Measurements from ENCODE around the gene VAPB.

Gene VAPB

DNA sequence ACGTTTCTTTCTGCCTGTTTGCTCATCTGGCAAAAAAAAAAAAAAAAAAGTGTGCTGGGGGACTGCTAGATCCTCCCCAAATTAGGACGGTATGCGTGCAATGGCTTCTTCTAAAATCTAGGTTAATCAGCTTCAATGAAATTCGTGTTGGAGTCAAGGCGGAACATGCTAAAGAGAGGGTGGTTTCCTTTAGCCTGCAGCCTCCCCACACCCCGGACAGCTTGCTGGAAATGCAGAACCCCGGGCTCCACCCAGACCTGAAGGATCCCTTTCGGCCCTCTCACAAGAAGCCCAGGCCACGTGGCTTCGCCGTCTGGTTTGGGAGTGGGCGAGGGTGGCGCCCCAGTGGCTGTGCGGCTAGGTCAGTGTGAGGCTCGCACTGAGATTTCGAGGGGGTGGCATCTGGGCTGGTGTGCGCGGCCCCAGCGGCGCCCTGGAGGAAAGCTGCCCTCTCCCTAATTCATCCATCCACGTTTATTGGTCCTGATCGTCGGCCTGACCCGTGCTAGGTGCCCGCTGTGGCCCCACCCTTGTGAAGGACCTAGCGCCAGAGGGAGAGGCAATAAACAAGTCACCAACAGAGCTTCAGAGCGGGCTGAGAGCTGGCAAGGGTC, 77.2 kb downstream of the VAPB start:
- no peak overlapping the region for H3K4me3 ChIP-seq (ENCODE audit: low read depth, low read length)
- no peak for DNase-seq (ENCODE audit: low read depth)
- TF ChIP-seq, protein P1, sequence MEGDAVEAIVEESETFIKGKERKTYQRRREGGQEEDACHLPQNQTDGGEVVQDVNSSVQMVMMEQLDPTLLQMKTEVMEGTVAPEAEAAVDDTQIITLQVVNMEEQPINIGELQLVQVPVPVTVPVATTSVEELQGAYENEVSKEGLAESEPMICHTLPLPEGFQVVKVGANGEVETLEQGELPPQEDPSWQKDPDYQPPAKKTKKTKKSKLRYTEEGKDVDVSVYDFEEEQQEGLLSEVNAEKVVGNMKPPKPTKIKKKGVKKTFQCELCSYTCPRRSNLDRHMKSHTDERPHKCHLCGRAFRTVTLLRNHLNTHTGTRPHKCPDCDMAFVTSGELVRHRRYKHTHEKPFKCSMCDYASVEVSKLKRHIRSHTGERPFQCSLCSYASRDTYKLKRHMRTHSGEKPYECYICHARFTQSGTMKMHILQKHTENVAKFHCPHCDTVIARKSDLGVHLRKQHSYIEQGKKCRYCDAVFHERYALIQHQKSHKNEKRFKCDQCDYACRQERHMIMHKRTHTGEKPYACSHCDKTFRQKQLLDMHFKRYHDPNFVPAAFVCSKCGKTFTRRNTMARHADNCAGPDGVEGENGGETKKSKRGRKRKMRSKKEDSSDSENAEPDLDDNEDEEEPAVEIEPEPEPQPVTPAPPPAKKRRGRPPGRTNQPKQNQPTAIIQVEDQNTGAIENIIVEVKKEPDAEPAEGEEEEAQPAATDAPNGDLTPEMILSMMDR (IDR thresholded peaks at IDR 0.05; ENCODE audit: insufficient read depth, low read depth, low read length, missing control alignments) = no peak

DNA sequence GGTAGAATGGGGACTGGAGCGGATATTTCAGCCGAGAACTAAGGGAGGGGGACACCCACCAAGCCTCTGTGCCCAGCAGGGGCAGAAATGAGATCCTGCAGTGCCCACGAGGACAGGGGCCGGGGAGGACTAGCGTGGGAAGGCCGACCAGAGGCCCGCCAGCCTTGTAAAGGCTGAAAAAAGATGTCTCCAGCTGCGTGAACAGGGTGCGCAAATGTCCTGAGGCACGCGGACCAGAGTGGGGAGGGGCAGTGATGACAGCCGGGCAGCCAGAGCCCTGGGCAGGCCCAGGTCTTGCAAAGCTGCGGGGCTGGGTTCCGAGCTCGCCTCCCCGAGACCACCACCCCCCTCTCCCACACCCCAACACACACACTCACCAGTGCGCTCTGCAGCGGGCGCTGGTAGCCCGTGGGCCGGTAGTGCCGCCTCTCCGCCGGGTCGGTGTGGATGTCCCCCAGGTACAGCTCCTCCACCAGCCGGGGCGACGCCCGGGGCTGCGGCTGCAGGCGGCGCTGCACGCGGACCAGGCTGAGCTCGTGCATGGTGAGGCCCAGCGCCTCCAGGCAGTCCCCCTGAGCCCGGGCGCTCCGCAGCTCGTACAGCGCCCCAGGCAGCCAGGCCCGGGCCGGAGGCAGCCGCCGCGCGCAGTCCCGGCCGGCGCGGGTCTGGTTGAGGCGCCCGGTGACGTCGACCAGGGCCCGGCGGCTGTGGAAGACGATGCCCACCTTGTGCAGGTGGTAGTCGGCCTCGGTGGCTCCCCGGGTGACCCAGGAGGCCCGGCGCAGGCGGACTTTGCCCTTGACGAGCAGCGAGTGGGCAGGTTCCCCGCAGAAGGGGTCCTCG, 77.9 kb downstream of the VAPB start:
- TF ChIP-seq, protein P1 (IDR thresholded peaks at IDR 0.05; ENCODE audit: insufficient read depth, low read depth, low read length, missing control alignments) = no peak
- H3K4me3 ChIP-seq (ENCODE audit: low read depth, low read length) = no peak overlapping the region
- DNase-seq (ENCODE audit: low read depth) = no peak

DNA sequence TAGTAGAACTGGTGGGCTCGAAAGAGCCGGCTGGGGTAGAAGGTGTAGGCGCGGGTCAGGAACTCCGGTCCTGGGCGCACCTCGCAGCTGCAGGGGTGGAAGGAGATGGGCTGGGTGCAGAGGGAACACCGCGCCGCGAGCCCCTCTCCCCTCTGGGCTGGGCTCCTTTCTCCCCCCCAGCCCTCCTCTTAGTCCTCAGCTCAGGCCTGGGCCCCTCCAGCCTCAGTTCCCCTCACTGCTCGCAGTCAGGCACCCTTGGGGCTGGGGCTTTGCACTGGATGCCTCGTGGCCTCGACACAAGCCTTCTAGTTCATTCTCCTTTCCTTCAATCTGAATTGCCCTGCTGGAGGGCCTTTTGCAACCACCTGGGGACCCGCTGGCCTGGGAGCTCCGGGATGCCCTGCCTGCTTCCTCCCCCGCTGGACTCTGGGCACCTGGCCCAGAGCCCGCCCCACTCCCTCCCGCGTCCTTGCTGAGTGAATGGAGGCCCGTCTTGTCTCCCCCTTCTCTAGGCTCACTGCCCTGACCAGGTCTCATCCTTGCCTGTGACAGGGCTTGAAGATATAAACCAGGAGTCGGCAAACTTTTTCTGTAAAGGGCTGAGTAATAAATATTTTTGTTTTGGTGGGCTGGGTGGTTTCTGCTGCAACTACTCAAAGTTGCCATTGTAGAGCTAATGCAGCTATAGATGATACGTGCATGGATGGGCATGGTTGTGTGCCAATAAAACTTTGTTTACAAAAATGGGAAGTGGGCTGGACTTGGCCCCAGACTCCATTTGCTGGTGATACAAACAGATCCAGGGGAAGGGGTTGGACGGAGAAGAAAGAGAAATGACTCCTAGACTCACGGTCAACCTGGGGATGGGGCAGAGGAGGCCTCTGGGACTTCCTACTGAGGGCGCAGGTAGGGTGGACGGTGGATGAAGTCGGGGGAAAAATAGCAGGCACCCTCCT, 78.8 kb downstream of the VAPB start:
- H3K4me3 ChIP-seq (ENCODE audit: low read depth, low read length) = no peak overlapping the region
- TF ChIP-seq, protein P1 (IDR thresholded peaks at IDR 0.05; ENCODE audit: insufficient read depth, low read depth, low read length, missing control alignments) = no peak
- no peak for DNase-seq (ENCODE audit: low read depth)

DNA sequence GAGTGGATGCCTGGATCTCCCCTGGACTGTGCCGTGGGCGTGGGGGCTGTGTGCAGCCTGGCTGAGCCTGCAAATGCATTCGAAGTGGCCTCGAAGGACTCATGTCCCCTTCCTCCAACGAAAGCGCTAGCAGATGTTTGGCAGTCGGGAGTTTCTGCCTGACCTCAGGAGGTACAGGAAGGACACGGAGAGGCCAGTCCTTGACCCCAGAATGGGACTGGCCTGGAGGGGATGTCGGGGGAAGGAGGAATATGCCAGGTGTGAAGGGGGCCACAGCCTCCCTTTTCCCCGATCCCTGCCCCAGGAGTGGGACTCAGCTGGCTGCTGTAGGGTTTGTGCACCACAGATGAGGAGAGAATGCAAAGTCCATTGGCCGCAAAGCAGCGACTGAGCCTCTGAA, 80.6 kb downstream of the VAPB start:
- no peak for DNase-seq (ENCODE audit: low read depth)
- TF ChIP-seq, protein P1 (IDR thresholded peaks at IDR 0.05; ENCODE audit: insufficient read depth, low read depth, low read length, missing control alignments) = no peak
- no peak overlapping the region for H3K4me3 ChIP-seq (ENCODE audit: low read depth, low read length)

DNA sequence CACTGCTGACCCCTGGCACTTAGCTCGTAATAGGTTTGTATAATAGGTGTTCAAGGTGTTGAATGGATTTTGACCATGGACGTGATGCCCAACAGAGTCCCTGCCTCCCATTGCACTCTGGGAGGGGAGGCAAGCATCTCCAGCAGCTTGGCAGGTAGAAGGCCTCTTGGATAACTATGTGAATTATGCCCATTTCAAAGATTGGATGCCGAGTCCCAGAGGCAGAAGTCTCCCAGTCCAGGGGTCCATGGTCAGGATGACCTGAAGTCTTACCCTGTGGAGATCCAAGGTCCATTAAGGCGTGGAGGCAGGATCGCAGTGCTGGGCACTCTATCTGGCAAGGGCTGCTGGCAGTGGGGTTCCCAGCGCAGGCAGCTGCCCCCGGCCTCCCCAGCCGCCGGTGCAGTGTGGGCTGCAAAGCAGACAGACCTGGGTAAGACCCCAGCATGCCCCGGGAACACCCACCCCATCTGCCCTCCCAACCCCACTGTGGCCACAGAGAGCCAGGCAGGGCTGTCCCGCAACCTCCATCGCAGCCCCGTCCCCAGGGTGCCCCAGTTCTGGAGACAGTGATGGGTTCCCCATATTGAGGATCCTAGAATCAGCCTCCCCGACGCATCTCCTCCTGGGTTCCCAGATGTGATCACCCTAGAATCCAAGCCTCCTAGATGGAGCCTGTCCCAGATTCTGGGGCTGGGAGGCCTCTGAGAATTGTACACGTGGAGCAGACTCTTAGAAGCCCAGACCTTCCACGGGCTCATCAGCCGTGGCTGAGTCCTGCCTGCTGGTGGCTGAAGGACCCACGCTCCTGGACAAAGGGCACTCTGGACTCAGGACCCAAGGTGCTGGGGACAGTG, 81.5 kb downstream of the VAPB start:
- no peak for DNase-seq (ENCODE audit: low read depth)
- H3K4me3 ChIP-seq (ENCODE audit: low read depth, low read length) = no peak overlapping the region
- TF ChIP-seq, protein P1 (IDR thresholded peaks at IDR 0.05; ENCODE audit: insufficient read depth, low read depth, low read length, missing control alignments) = no peak
